ENCODE measurements around the gene CANT1. TPM values are rescaled to one million over a fixed set of nuclear protein-coding genes. Genes with fewer than 3 reads are reported as not detected.

The CANT1 gene
- total and polyA plus RNA-seq, 2 of the 13 experiments (the other 11 are each of a cell fraction or from before 2014, with no cell fraction given): 34.1 to 42.1 TPM

- TF ChIP-seq RBAK (CRISPR knock-in tag; IDR thresholded peaks at IDR 0.05) (no peak), ZNF317 (CRISPR knock-in tag; IDR thresholded peaks at IDR 0.05) (peak; percentile 83), ZNF143 (CRISPR knock-in tag; IDR thresholded peaks at IDR 0.05) (no peak), MBD4 (IDR thresholded peaks at IDR 0.05; ENCODE audit: borderline replicate concordance, low read length) (no peak), CBX5 (CRISPR knock-in tag; IDR thresholded peaks at IDR 0.05; ENCODE audit: borderline replicate concordance) (0 out of 2 replicates have a peak, but pooled peaks have one; percentile 8), POLR2G (IDR thresholded peaks at IDR 0.05; ENCODE audit: low read depth, low read length) (no peak), ZNF564 (CRISPR knock-in tag; IDR thresholded peaks at IDR 0.05) (no peak), ATAD3A (CRISPR knock-in tag; IDR thresholded peaks at IDR 0.05) (no peak), ZNF737 (CRISPR knock-in tag; IDR thresholded peaks at IDR 0.05; ENCODE audit: borderline replicate concordance) (0 out of 2 replicates have a peak, but pooled peaks have one; percentile 49), ZNF451 (CRISPR knock-in tag; IDR thresholded peaks at IDR 0.05) (0 out of 2 replicates have a peak, but pooled peaks have one; percentile 11), ZNF644 (CRISPR knock-in tag; IDR thresholded peaks at IDR 0.05; ENCODE audit: low read depth) (no peak), ZNF713 (CRISPR knock-in tag; IDR thresholded peaks at IDR 0.05) (0 out of 2 replicates have a peak, but pooled peaks have one; percentile 26), FLYWCH1 (CRISPR knock-in tag; IDR thresholded peaks at IDR 0.05) (0 out of 2 replicates have a peak, but pooled peaks have one; percentile 17), KDM1A (CRISPR knock-in tag; IDR thresholded peaks at IDR 0.05) (0 out of 2 replicates have a peak, but pooled peaks have one; percentile 12), RFXAP (CRISPR knock-in tag; IDR thresholded peaks at IDR 0.05; ENCODE audit: borderline replicate concordance) (no peak), ATF7-NPFF (CRISPR knock-in tag; IDR thresholded peaks at IDR 0.05; ENCODE audit: low read depth) (no peak), ARHGAP35 (CRISPR knock-in tag; IDR thresholded peaks at IDR 0.05; ENCODE audit: borderline replicate concordance) (no peak), NR2F2 (IDR thresholded peaks at IDR 0.05; ENCODE audit: borderline replicate concordance, low read depth) (no peak), ONECUT2 (CRISPR knock-in tag; IDR thresholded peaks at IDR 0.05) (no peak), ZBTB1 (CRISPR knock-in tag; IDR thresholded peaks at IDR 0.05; ENCODE audit: borderline replicate concordance) (no peak; the same call in 1 of the 2 replicates), REST (IDR thresholded peaks at IDR 0.05; ENCODE audit: borderline replicate concordance in 1 of 2, low read depth in 1 of 2, low read length in 2 of 2) (no peak), ZNF333 (CRISPR knock-in tag; IDR thresholded peaks at IDR 0.05; ENCODE audit: borderline replicate concordance) (0 out of 2 replicates have a peak, but pooled peaks have one; percentile 34)
- TF ChIP-seq, protein P1, sequence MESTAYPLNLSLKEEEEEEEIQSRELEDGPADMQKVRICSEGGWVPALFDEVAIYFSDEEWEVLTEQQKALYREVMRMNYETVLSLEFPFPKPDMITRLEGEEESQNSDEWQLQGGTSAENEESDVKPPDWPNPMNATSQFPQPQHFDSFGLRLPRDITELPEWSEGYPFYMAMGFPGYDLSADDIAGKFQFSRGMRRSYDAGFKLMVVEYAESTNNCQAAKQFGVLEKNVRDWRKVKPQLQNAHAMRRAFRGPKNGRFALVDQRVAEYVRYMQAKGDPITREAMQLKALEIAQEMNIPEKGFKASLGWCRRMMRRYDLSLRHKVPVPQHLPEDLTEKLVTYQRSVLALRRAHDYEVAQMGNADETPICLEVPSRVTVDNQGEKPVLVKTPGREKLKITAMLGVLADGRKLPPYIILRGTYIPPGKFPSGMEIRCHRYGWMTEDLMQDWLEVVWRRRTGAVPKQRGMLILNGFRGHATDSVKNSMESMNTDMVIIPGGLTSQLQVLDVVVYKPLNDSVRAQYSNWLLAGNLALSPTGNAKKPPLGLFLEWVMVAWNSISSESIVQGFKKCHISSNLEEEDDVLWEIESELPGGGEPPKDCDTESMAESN (CRISPR knock-in tag; conservative IDR thresholded peaks at IDR 0.05): no peak
Observed at GRCh38 chr17:78980624-78980972, 29.0 kb downstream of the CANT1 start (continued).
